ENCODE data around the gene AGAP1. TPM values are rescaled to one million over a fixed set of nuclear protein-coding genes. Genes with fewer than 3 reads are reported as not detected.
A peak's percentile ranks its signal among the peaks of the same experiment; 100 is the strongest.
"Not testable (repeated sequence)": the region's sequence is repeated elsewhere in the genome, so short reads cannot be mapped to it uniquely, and the experiment has no call there.

The AGAP1 gene
- total RNA-seq, 1 donor from 2014 or later, result 39.0 TPM

DNA sequence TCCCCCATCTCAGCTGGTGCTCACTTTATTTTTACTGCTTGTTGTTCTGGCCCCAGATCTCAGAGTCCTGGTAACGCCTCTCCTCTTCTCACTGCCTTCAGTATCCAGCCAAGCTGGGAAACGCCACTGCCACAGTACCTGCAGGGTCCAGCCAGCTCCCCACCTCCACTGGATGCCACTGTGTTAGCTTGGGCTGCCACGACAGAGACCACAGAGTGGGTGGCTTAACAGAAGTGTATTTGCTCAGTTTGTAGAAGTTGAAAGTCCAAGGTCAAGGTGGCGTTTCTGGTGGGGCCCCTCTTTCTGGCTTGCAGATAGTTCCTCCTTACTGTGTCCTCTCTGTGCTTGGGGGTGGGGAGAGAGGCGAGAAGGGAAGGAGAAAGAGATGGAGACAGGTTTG lies 107.1 kb downstream of the AGAP1 start:
- Mint-ChIP-seq H3K36me3 (ENCODE audit: low read depth) (peaks cover 3% of the 10 kb centered on the region), H3K27me3 (ENCODE audit: low read depth) (no peaks in the 10 kb centered on the region), H3K4me1 (ENCODE audit: low read depth) (peaks cover 8% of the 10 kb centered on the region), H3K27ac (ENCODE audit: unreplicated experiment) (no peak overlapping the region), H3K4me3 (ENCODE audit: unreplicated experiment) (no peak overlapping the region), H3K9me3 (ENCODE audit: low read depth) (no peaks in the 10 kb centered on the region)
- TF ChIP-seq, protein P1, sequence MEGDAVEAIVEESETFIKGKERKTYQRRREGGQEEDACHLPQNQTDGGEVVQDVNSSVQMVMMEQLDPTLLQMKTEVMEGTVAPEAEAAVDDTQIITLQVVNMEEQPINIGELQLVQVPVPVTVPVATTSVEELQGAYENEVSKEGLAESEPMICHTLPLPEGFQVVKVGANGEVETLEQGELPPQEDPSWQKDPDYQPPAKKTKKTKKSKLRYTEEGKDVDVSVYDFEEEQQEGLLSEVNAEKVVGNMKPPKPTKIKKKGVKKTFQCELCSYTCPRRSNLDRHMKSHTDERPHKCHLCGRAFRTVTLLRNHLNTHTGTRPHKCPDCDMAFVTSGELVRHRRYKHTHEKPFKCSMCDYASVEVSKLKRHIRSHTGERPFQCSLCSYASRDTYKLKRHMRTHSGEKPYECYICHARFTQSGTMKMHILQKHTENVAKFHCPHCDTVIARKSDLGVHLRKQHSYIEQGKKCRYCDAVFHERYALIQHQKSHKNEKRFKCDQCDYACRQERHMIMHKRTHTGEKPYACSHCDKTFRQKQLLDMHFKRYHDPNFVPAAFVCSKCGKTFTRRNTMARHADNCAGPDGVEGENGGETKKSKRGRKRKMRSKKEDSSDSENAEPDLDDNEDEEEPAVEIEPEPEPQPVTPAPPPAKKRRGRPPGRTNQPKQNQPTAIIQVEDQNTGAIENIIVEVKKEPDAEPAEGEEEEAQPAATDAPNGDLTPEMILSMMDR (IDR thresholded peaks at IDR 0.05), result no peak
- DNase-seq (ENCODE audit: low spot score), result no peak

DNA sequence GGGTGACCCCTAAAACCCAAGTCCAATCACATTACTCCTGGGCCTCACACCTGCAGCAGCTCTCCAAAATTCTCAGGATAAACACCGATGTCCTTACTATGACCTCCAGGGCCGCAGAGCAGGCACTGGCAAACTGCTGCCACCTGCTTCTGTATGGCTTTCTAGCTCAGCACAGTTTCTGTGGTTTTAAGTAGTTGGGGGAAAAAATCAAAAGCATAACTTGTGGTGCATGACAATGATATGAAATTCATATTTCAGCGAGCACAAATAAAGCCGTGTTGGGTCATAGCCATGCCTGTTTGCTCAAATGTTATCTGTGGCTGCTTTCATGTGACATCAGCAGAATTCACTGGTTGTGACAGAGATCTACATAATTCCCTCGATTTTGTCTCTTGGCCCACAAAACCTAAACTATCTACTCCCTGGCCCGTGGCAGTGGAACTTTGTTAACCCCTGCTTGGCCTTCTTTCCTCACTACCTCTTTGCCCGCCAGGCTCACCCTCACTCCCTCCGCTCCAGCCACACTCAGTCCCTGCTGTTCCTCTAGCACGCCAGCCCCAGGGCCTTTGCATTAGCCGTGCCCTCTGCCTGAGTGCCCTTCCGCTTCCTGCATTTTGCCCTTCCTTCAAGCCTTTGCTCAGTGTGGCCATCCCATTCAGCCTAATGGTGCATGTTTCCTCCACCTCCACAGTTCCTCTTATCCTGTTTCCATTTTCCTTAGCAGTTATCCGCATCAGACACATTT lies 108.3 kb downstream of the AGAP1 start:
- peaks cover 18% of the 10 kb centered on the region for H3K4me1 Mint-ChIP-seq (ENCODE audit: low read depth)
- H3K9me3 Mint-ChIP-seq (ENCODE audit: low read depth), result no peaks in the 10 kb centered on the region
- H3K4me3 Mint-ChIP-seq (ENCODE audit: unreplicated experiment), result no peak overlapping the region
- TF ChIP-seq, protein P1 (IDR thresholded peaks at IDR 0.05), result no peak
- no peak overlapping the region for H3K27ac Mint-ChIP-seq (ENCODE audit: unreplicated experiment)
- peaks cover 3% of the 10 kb centered on the region for H3K36me3 Mint-ChIP-seq (ENCODE audit: low read depth)
- H3K27me3 Mint-ChIP-seq (ENCODE audit: low read depth), result no peaks in the 10 kb centered on the region
- DNase-seq (ENCODE audit: low spot score), result no peak

- H3K27ac Mint-ChIP-seq (ENCODE audit: unreplicated experiment); DNase-seq (ENCODE audit: low spot score); H3K9me3 Mint-ChIP-seq (ENCODE audit: low read depth); H3K36me3 Mint-ChIP-seq (ENCODE audit: low read depth); H3K27me3 Mint-ChIP-seq (ENCODE audit: low read depth); H3K4me3 Mint-ChIP-seq (ENCODE audit: unreplicated experiment): not testable (repeated sequence)
- H3K4me1 Mint-ChIP-seq (ENCODE audit: low read depth), result peaks cover 26% of the 10 kb centered on the region
Measured at GRCh38 chr2:235602971-235603370, 109.1 kb downstream of the AGAP1 start.

- Mint-ChIP-seq H3K36me3 (ENCODE audit: low read depth) (no peaks in the 10 kb centered on the region), H3K27me3 (ENCODE audit: low read depth) (no peaks in the 10 kb centered on the region), H3K27ac (ENCODE audit: unreplicated experiment) (no peak overlapping the region), H3K4me1 (ENCODE audit: low read depth) (peaks cover 33% of the 10 kb centered on the region), H3K4me3 (ENCODE audit: unreplicated experiment) (no peak overlapping the region), H3K9me3 (ENCODE audit: low read depth) (no peaks in the 10 kb centered on the region)
- TF ChIP-seq, protein P1 (IDR thresholded peaks at IDR 0.05), result no peak
- no peak for DNase-seq (ENCODE audit: low spot score)
Measured at GRCh38 chr2:235603659-235604058, 109.8 kb downstream of the AGAP1 start.

GRCh38 chr2:235605312-235606003 lies 111.6 kb downstream of the AGAP1 start:
- H3K36me3 Mint-ChIP-seq (ENCODE audit: low read depth), result no peaks in the 10 kb centered on the region
- TF ChIP-seq, protein P1 (IDR thresholded peaks at IDR 0.05), result no peak
- H3K27me3 Mint-ChIP-seq (ENCODE audit: low read depth), result no peaks in the 10 kb centered on the region
- peak overlapping the region; percentile 44 for H3K4me3 Mint-ChIP-seq (ENCODE audit: unreplicated experiment)
- H3K4me1 Mint-ChIP-seq (ENCODE audit: low read depth), result peaks cover 44% of the 10 kb centered on the region
- H3K27ac Mint-ChIP-seq (ENCODE audit: unreplicated experiment), result peak overlapping the region; percentile 91
- DNase-seq (ENCODE audit: low spot score), result no peak
- H3K9me3 Mint-ChIP-seq (ENCODE audit: low read depth), result no peaks in the 10 kb centered on the region
